ENCODE measurements around the gene FOXN1. TPM values are rescaled to one million over a fixed set of nuclear protein-coding genes. Genes with fewer than 3 reads are reported as not detected.

Gene FOXN1
- total RNA-seq, 1 donor from 2014 or later, result not detected

GRCh38 chr17:28497931-28498330 is 8.2 kb upstream of the FOXN1 start:
- intact Hi-C loops (cut with DNase I), result loop anchor here (2.0 kb wide), 1 partner anchor 41 kb away; no protein-coding TSS in a partner anchor
- DNase-seq (ENCODE audit: low spot score), result no peak

- intact Hi-C loops (cut with DNase I), result no loop called here
- no peak for DNase-seq (ENCODE audit: low spot score)
These were observed 7.3 kb upstream of the FOXN1 start for GRCh38 chr17:28498652-28499363.

DNA sequence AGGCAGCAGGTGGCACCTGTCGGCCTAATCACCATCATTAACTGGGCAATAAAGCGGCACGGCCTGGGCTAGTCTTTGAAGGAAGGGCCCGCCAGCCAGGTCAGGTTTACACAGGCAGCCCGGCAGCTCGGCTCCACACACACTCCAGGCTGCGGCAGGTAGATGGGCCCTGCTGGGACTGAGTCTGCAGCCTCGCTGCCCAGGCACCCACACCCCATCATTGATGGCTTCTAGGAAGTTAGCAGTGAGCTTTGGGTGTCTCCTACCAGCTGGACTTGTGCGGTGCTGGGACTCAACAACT is 6.8 kb upstream of the FOXN1 start:
- no peak for DNase-seq (ENCODE audit: low spot score)
- intact Hi-C loops (cut with DNase I), result no loop called here

DNA sequence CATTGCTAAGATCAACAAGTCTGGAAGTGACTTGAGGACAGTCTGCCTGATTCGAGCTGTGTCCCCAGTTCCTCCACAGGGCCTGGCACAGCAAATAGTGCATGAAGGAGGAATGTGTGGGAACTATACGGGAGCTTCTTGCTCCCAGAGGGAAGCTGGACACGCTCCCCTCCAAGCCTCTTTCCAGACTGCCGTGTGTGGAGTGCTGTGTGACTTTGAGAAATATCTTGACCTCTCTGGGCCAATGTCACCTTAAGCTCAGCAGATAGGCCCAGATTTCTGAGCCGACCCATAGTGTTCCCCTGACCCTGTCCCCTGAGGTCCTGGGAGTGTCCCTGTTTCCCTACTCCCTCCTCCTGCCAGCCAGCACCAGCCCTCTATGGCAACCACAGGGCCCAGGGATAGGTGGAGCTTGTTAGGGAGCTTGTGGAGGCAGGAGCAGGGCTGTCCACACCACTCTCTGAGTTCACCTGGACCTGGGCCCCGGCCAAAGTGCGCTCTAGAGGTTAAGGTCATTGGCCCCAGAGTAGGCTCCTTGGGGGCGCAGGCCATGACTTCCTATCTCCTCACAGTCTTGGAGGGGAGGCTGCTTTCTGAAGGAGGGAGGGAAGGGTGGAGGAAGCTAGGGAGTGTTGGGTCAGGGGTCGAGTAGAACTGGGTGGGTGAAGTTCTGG is 6.3 kb upstream of the FOXN1 start:
- intact Hi-C loops (cut with DNase I), result no loop called here

DNA sequence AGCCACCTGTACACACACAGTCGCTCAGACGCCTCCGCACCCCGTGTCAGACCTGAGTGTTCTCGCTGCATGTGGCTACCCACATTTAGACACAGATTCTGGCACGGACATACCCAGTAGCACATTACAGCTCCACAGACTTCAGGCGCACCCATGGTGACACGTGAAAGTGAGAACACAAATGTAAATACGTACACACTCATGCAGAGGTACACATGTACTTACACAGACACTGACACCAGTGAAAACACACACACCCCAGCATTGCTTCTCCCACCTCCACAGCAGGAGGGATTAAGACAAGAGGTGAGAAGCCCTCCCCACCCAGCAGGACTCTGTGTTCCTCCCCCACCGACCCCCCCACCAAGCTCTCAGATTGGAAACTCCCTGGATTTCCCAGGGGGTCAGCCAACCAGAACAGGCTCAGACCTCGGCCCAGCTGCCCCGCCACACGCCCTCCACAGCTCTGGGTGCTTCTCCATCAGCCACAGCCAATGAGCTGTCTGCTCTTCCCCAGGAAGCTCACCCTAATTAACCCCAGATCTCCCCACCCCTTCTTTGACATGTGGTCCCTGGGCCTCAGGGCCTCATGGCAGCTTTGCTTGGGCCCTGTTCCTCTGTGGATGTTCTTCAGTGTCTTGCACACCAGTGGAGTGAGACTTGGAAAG is 5.3 kb upstream of the FOXN1 start:
- intact Hi-C loops (cut with DNase I), result no loop called here
- no peak for DNase-seq (ENCODE audit: low spot score)

More for the DNA sequence above, 6.3 kb upstream of the FOXN1 start:
- DNase-seq (ENCODE audit: low spot score), result no peak

GRCh38 chr17:28501421-28502284 is 4.5 kb upstream of the FOXN1 start:
- intact Hi-C loops (cut with DNase I), result no loop called here

DNA sequence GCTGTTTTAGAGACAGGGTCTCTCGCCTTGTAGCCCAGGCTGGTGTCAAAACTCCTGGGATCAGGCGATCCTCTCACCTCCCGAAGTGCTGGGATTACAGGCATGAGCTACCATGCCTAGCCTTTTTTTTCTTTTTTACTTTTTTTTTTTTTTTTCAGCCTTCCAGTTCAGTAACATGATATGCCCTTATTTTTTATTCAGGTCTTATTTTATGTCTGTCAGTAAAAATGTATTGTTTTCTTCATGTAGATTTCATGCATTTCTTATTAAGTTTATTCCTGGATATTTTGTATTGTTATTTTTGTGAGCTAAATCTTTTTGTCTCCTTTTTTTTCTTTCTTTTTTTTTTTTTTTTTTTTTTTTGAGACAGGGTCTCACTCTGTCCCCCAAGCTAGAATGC is 2.7 kb upstream of the FOXN1 start:
- intact Hi-C loops (cut with DNase I), result no loop called here
- no peak for DNase-seq (ENCODE audit: low spot score)

More at GRCh38 chr17:28501421-28502284, 4.5 kb upstream of the FOXN1 start:
- DNase-seq (ENCODE audit: low spot score), result no peak

- no peak for DNase-seq (ENCODE audit: low spot score)
- intact Hi-C loops (cut with DNase I), result no loop called here
These were observed 777 bp downstream of the FOXN1 start for GRCh38 chr17:28506763-28507487.

DNA sequence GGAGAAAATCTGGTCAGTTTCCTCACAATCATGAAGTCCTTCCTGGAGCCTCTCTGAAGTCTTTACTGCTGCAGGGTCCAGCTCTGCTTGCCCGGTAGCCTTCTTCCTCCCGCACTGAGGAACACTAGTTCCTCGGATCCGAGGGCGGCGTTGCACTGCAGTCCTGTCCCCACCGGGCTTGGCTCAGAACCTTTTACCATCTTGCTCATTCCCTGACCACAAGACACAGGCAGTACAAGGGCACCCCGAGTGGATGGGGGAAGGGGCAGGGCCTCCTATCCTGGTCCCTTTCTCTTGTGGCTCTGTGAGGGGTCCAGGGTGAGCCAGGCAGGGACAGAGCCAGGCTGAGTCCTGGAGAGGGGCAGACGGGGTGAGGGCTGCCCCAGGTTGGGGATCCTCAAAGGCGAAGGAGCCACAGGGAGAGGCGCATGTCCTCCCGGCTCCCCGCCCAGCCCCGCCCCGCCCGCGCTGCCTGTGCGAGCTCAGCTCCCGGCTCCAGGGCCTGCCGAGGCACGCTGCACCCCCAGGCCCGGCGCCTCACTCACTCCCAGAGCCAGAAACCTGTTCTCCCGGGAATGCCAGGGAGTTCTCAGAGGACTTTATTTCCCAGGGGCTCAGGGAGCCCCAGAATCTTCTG is 1.5 kb downstream of the FOXN1 start:
- no peak for DNase-seq (ENCODE audit: low spot score)
- intact Hi-C loops (cut with DNase I), result no loop called here

- DNase-seq (ENCODE audit: low spot score), result no peak
- intact Hi-C loops (cut with DNase I), result no loop called here
These were observed 2.1 kb downstream of the FOXN1 start for GRCh38 chr17:28508211-28508724.

- intact Hi-C loops (cut with DNase I), result no loop called here
These were observed 3.6 kb downstream of the FOXN1 start for GRCh38 chr17:28509789-28510188.

GRCh38 chr17:28511858-28512461 is 5.8 kb downstream of the FOXN1 start:
- intact Hi-C loops (cut with DNase I), result no loop called here
- no peak for DNase-seq (ENCODE audit: low spot score)

More at GRCh38 chr17:28509789-28510188, 3.6 kb downstream of the FOXN1 start:
- DNase-seq (ENCODE audit: low spot score), result no peak

DNA sequence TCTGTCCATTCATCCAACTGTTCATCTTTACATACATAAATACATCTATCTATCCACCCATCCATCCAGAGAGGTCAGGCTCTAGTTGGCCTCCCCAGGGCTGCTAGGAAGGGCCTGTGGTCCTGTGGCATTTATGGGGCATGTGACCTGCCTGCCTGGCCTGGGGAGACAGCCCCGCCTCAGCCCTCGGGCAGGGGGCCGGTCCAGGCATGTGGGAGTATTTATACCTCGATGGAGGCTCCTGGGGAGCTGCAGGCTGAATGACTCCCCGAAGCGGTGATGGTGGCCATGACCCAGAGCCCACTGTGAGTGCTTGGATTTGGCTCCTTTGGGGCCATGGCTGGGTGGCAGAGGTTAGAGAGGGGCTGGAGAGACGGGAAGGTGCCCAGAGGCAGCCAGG is 7.3 kb downstream of the FOXN1 start:
- intact Hi-C loops (cut with DNase I), result no loop called here
- DNase-seq (ENCODE audit: low spot score), result no peak

DNA sequence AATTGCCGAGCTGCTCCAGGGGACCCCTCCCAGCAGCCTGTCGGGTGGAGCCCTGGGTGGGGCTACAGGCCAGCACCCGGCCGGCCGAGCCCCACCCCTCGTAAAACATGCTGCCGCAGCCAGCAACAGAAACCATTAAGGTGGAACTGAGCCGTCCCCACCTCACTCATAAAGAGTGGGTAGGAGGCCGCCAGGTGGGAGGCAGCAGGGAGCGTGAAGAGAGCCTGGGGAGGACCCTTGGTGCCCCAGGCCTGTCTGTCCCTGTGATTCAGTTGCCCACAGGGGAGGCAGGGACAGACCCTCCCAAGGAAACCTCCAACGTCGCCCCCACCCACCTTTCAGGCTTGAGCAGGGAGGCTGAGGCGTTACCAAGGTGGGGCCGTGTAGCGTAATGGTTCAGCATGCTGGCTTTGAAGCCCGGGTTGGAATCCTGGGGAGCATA is 8.4 kb downstream of the FOXN1 start:
- no peak for DNase-seq (ENCODE audit: low spot score)
- intact Hi-C loops (cut with DNase I), result no loop called here

DNA sequence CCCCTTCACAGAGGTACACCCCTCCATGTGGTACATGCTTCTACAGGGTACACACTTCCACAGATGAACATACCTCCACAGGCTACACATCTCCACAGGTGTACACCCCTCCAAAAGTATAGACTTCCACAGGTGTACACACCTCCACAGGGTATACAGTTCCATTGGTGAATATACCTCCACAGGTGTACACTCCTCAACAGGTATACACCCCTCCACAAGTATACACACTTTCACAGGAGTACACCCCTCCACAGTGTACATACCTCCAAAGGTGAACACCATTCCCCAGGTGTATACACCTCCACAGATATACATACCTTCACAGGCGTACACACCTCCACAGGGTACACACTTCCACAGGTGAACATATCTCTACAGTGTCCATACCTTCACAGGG is 9.4 kb downstream of the FOXN1 start:
- intact Hi-C loops (cut with DNase I), result no loop called here
- DNase-seq (ENCODE audit: low spot score), result no peak

GRCh38 chr17:28518132-28518531 is 12.0 kb downstream of the FOXN1 start:
- no peak for DNase-seq (ENCODE audit: low spot score)
- intact Hi-C loops (cut with DNase I), result no loop called here

GRCh38 chr17:28518578-28518977 is 12.4 kb downstream of the FOXN1 start:
- intact Hi-C loops (cut with DNase I), result no loop called here
- DNase-seq (ENCODE audit: low spot score), result no peak

DNA sequence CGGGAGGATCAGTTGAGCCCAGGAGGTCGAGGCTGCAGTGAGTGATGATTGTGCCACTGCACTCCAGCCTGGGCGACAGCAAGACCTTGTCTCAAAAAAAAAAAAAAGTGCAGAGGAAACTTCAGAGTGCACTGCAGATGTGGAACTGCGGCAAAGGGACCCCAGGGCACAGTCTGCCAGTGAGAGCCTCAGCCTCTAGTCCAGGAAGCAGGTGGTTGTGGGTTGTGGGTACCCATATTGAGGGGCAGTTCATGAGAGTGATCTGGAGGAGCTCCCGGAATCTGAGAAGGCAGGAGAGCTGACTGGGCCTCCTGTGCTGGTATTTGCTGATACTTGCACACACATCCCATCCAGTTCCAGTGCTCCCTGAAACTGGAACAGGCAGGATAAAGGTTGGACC is 13.1 kb downstream of the FOXN1 start:
- intact Hi-C loops (cut with DNase I), result no loop called here
- no peak for DNase-seq (ENCODE audit: low spot score)

Data from cardiac septum (tissue), 1 donor.